Dermis microvascular lymphatic vessel endothelial cell (primary cell): ENCODE data around the gene RAD51D. TPM values are rescaled to one million over a fixed set of nuclear protein-coding genes. Genes with fewer than 3 reads are reported as not detected.
"Not testable (repeated sequence)": the region's sequence is repeated elsewhere in the genome, so short reads cannot be mapped to it uniquely, and the experiment has no call there.

Experiments used
- DNase-seq, 2 donors: peaks; one replicate each; pipeline versions ENCODE4 v3.0.0 to v3.0.0-alpha.2; 2010; ENCODE audit warnings: low read depth in 2 of 2
- total RNA-seq: library from RNA; depleted of rRNA; stranded (reverse); fragments of >200 nt; gene quantifications from 2 replicates; pipeline ENCODE4 v1.2.1, GENCODE V29; 2014

Gene RAD51D
- total RNA-seq, 1 donor from 2014 or later, result 7.7 TPM

DNA sequence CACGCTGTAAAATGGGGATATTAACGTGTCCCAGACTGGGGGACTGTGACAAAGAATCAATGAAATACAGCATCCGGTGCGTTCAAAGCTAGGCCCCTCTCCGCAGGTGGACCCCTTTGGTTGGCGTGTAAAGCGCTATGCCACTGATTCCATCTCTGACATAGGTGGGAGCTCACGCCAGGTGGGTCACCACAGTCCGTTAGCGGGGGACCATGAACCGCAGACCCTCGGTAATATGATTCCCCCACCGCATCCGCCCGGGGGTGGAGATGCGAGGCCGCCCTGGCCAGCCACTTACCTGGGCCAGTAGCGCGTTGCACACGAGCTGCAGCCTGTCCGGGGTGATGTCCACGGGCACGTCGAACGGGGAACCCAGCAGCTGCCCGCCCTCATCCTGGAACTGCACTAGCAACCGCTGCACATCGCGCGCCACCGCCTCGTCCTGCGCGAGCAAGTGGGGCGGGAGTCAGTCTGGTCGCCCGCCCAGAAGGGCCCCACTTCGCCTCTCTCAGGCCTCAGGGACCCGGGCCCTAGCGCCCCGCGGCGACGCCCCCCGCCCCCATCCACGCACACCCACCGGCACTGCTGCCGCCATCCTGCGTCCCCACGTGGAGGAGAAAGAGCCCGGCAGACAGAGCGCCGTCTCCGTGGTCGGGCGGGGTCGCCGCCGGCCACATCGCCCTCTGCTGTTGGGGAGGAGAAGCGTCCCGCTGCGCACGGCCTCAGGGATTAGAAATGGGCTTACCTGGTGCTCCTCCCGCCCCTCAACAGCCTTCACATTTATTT lies 22.2 kb upstream of the RAD51D start, which contains the start of gene NLE1:
Gene NLE1, minus strand, starts transcription at position 623 of the 786 bp plus-strand sequence. Its CDS starts 28 bp downstream, at position 595.
- peak; percentile 56 to 85 for DNase-seq

GRCh38 chr17:35138218-35138617 lies 18.6 kb upstream of the RAD51D start:
- no peak for DNase-seq

DNA sequence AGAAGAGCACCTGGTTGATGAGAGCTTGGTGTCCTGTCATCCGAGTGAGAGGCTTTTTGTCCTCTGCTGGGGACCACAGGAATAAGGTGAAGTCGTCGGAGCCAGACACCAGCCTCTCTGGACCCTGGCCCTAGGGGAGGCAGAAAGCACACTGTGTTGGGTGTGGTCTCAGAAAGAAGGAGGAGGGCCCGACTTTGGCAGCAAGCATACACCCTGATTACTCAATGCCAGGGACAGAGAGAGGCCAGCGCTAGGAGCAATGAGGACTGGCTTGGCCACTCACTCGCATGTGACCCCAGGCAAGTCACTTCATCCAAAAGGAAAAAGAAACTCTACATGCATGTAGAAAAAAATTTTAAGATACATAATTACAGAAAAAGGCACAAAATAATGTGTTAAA lies 15.7 kb upstream of the RAD51D start:
- DNase-seq, result no peak

GRCh38 chr17:35132816-35133550 lies 13.3 kb upstream of the RAD51D start:
- DNase-seq, result no peak

DNA sequence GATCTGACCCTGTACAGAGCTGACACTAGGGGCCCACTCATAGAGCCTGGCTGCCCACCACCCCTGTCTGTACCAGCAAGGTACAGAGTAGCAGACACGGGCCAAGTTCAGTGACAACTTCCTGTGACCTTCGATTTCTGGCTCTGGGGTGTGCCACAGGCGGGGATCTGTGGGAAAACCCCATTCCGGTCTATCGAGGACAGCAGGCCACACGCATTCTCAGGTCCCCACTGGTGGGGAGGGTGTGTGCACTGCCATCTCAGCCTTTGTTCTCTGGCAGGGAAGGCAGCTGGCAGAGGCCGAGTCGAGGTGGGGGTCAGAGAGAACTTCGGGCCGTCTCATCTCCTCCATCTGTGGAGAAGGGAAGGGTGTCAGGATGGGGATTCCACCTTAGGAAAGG lies 12.4 kb upstream of the RAD51D start:
- no peak for DNase-seq

DNA sequence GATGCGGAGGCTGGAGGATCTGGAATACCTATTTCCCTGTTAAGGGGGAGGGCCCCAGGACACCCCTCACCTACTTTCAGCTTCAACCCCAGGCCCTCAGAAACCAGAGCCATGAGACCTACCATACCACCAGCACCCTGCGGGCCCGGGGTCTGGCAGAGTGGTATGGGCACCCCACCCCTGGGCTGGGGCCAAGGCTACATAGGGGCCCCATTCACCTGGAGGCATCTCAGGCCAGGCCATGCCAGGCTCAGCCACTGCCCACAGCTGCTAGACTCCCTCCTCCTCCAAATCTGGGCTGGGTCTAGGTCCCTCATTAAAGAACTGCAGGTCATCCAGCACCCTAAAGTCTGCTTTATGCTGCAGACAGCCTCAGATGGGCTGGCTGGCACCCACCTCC lies 10.7 kb upstream of the RAD51D start:
- DNase-seq, result no peak

DNA sequence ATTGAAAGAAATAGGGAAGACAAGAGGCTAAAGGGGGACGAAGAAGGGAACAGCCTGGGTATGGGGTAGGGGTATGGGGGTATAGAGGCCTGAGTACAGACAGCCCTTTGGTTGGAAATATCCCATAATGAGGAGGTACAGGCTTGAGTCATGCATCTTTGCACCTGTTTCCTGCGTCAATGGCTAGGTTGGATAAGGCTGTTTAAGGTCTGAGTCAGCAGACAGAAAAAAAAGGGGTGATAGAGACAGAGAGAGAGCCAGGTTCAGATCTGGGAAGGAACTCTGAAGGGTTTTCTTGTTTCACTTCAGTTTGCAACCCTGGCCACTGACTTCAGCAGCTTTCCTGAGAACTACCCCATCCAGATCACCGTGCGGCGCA lies 10.3 kb upstream of the RAD51D start:
- peak in 1 of 2 donors; percentile 20 for DNase-seq

DNA sequence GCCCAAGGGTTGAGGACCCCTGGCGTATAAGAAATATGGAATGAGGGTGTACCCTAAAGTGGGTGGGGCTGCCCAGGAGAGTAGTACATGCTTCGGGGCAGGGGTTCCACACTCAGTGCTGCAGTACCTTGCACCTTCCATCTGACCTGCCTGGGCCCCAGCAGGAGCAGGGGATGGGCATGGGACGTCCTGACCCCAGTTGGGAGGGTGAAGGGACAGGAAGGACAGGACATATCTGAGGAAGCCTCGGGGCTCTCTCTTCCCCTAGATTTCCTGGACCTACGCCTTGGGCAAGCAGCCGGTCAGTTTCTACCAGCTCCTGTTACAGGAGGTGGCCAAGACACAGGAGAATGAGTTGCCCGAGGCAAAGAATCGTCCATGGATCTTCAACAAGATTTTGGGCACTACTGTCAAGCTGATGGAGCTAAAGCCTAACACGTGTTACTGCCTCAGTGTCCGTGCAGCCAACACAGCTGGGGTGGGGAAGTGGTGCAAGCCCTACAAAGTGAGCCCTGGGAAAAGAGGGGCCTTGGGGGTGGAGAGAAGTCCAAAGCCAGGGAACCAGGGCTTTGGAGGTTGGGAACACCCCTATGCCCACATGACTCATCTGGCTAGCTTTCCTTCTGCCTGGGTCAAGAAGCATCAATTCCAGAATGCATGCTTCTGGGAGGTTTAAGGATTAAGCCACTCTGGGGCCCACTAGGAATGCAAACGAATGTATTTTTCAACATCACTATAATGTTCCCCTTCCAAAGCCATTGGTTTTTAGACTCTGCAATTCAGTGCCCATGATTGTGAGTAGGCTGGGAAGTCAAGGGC lies 9.7 kb upstream of the RAD51D start:
- DNase-seq, result no peak

- DNase-seq, result no peak
Measured at GRCh38 chr17:35127751-35128514, 8.3 kb upstream of the RAD51D start.

- DNase-seq, result no peak
Measured at GRCh38 chr17:35121315-35121714, 1.7 kb upstream of the RAD51D start, which contains the start of gene FNDC8. Gene FNDC8, plus strand, starts transcription at chr17:35121615. Its CDS starts 79 bp downstream, at chr17:35121694.

GRCh38 chr17:35117984-35118383 lies 1.7 kb downstream of the RAD51D start:
- DNase-seq, result peak; percentile 10 to 38

DNA sequence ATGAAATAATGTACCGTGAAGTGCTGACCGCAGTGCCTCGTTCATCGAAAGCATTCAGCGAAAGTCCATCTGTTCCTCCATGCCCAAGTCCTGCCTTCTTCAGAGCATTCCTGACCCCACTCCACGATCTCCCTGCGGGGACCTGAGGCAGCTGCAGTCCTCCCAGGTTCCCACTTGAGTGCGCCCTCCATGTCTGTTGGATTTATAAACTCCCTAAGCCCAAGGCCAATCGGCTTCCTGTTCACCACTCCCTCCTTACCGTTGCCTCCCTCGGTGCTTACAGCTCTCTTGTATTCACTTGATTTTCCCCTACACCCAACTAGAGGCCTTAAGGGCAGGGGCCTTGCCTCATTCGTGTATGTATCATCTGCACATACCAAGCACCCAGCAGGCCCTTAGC lies 2.8 kb downstream of the RAD51D start:
- DNase-seq, result no peak

- DNase-seq, result not testable (repeated sequence)
Measured at GRCh38 chr17:35110791-35111190, 8.9 kb downstream of the RAD51D start.

DNA sequence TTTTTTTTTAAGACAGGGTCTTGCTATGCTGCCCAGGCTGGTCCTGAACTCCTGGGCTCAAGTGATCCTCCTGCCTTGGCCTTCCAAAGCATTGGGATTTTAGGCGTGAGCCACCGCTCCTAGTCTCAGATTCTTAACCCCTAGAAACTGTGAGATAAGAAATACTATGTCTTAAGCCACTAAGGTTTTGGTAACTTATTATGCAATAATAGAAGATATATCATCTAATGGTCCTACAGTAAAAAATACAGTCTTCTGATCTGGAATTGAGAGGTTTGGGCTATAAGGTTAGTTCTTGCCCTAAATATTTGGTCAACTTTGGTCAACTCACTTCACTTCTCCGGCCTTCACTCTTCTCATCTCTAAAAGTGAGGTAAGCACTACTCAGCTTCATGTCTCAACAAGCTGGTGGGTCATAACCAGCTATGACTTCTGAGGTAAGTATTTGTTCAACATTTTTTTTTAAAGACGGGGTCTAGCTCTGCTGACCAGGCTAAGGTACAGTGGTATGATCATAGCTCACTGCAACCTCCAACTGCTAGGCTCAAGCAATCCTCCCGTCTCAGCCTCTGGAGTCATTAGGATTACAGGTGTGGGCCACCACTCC lies 14.7 kb downstream of the RAD51D start:
- no peak for DNase-seq

GRCh38 chr17:35103271-35103670 lies 16.4 kb downstream of the RAD51D start:
- no peak for DNase-seq

- DNase-seq, result no peak
Measured at GRCh38 chr17:35101725-35102124, 17.9 kb downstream of the RAD51D start.

- no peak for DNase-seq
Measured at GRCh38 chr17:35101036-35101435, 18.6 kb downstream of the RAD51D start.

GRCh38 chr17:35099908-35100307 lies 19.8 kb downstream of the RAD51D start:
- DNase-seq, result no peak

DNA sequence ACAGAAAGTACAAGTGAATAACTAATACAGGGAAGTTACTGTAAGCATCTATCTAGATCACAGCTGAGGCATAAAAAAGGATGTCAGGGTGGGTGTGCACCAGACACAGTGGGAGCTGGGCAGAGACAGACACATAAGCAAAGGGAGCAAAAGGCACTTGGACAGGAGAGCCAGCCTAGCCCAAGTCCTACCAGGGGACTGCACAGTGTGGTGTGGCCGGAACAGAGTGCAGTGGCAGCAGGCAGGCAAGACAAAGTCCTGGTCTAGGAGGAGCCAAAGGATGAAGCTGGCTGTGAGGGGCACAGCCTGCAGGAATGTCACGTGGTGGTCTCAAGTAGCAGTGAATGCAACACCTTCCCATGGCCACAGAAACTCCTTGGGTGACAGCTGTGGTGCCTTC lies 21.9 kb downstream of the RAD51D start:
- DNase-seq, result no peak

- DNase-seq, result no peak
Measured at GRCh38 chr17:35095741-35096140, 23.9 kb downstream of the RAD51D start.

GRCh38 chr17:35094902-35095301 lies 24.8 kb downstream of the RAD51D start:
- peak in 1 of 2 donors; percentile 30 for DNase-seq
